HAP-1 (cell line): Measurements from ENCODE around the gene PLD5.

ENCODE experiments used
- DNase-seq, 2 experiments: peaks; one replicate each; pipeline ENCODE4 v3.0.0-alpha.2; 2016 to 2020; ENCODE audit warnings: low spot score in 2 of 2
- H3K27me3 ChIP-seq: fragments of 250-450 bp; sonication (Bioruptor Pico); 2 replicates; pipeline ENCODE4 v1.5.1; 2020; ENCODE audit warnings: low read depth, mild to moderate bottlenecking, moderate library complexity
- H3K36me3 ChIP-seq: fragments of 250-450 bp; sonication (Bioruptor Pico); replicated peaks from 2 replicates; pipeline ENCODE4 v1.5.1; 2020; ENCODE audit warnings: mild to moderate bottlenecking
- H3K4me1 ChIP-seq: fragments of 250-450 bp; sonication (Bioruptor Pico); 2 replicates; pipeline ENCODE4 v1.5.1; 2020; ENCODE audit warnings: mild to moderate bottlenecking
- H3K4me3 ChIP-seq: fragments of 250-450 bp; sonication (Bioruptor Pico); 2 replicates; pipeline ENCODE4 v1.5.1; 2020; ENCODE audit warnings: mild to moderate bottlenecking, moderate library complexity
- H3K9me3 ChIP-seq: fragments of 250-450 bp; sonication (Bioruptor Pico); 2 replicates; pipeline ENCODE4 v1.5.1; 2020; ENCODE audit warnings: mild to moderate bottlenecking, moderate library complexity
- in situ Hi-C: fragments of 300-500 bp; cut with MboI; formaldehyde crosslinking; loops from 3 replicates; pipeline ENCODE4 v1.14.3; 2020; ENCODE audit warnings: low sequenced_read_pairs, inconsistent platforms, mixed read lengths

Gene PLD5

DNA sequence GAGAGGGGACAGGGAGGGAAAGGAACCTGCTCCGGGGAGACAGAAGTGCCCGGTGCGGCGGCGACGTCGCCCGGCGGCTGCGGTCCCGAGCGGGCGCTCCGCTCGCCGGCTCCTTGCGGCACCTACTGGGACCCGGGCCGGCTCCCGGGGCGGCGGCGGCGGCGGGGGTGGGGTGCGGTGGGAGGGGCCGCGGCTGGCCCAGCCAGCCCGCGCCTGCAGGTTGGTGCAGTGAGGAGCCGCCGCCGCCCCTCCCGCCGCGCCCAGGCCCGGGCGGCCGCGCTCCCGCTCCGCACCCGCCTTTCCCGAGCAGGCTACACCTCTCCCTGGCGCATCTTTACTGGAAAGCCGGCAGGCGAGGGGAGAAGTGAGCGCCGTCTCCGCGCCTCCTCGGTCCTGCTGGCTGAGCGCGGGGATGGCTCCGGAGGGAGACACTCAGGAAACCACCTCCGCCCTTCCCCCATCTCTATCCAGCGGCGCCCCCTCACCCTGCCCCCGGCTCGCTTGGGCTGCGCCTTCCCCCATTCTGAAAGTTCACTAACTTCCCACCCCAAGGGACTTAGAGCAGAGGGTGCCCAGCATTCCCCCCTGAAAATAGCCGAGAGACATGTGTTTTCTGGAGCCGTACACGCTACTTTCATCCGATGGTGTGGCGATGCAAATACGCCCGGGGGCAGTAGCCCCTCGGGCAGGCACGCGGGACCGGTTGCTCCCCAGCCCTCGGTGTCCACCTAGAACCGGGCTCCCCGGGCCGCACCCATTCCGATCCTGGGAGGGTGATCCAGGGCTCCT lies at the start of gene PLD5:
TSS of gene PLD5 (minus strand) at position 127 of the 789 bp plus-strand sequence.
- H3K27me3 ChIP-seq, result no peaks in the 10 kb centered on the region
- no peaks in the 10 kb centered on the region for H3K9me3 ChIP-seq
- H3K4me3 ChIP-seq, result peak within 1 kb of the TSS; percentile 57
- H3K36me3 ChIP-seq, result no peaks in the 10 kb centered on the region
- DNase-seq, result peak; percentile 47 to 74
- H3K4me1 ChIP-seq, result peaks cover 8% of the 10 kb centered on the region
- in situ Hi-C loops, result no loop called here

DNA sequence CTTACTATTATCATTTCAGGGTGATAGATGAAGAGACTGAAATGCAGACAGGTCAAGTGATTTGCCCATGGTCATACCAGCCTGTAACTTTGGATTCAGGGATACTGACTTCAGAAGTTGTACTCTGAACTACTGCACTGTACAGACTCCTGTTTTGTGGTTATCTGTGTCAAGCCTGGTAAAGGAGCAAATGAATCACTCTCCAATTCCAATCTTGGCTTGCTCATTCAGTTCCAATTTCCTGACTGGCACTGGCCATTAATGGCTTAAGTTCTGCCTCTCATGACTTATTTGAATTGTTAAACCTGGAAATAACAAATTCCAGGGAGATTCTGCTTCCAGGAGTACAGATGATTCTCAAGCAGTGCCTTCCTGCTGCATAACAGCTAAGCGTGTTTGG lies 45.4 kb upstream of the PLD5 start:
- in situ Hi-C loops, result no loop called here
- Histone ChIP-seq H3K27me3 (no peaks in the 10 kb centered on the region), H3K36me3 (no peaks in the 10 kb centered on the region), H3K4me1 (no peaks in the 10 kb centered on the region), H3K4me3 (no peak overlapping the region), H3K9me3 (peaks cover 2% of the 10 kb centered on the region; the same call in 1 of the 2 replicates)
- no peak for DNase-seq

- Histone ChIP-seq H3K4me1 (no peaks in the 10 kb centered on the region), H3K27me3 (no peaks in the 10 kb centered on the region), H3K4me3 (no peak overlapping the region), H3K9me3 (peaks cover 2% of the 10 kb centered on the region; the same call in 1 of the 2 replicates), H3K36me3 (no peaks in the 10 kb centered on the region)
- no peak for DNase-seq
- in situ Hi-C loops, result no loop called here
Observed at GRCh38 chr1:242568666-242569065, 44.2 kb upstream of the PLD5 start.

DNA sequence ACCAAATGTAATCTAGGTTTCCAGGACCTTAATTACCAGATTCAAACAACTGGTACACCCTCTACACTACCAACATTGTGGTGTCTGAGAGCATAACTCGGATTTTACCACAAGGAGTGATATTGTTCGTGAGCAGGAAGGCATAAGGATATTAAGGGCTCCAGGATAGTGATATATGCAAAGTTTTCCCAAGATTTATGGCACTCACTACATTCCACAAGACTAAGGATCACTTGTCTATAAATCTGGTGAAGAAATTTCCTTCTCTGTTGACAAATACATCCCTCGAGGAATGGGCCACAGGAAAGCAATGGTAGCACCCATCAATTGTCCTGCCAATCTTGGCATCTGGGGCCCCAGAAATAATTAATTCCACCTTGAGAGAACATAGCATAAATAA lies 43.1 kb upstream of the PLD5 start:
- Histone ChIP-seq H3K4me3 (no peak overlapping the region), H3K4me1 (no peaks in the 10 kb centered on the region), H3K36me3 (no peaks in the 10 kb centered on the region), H3K9me3 (peaks cover 2% of the 10 kb centered on the region; the same call in 1 of the 2 replicates), H3K27me3 (no peaks in the 10 kb centered on the region)
- in situ Hi-C loops, result no loop called here
- DNase-seq, result no peak

DNA sequence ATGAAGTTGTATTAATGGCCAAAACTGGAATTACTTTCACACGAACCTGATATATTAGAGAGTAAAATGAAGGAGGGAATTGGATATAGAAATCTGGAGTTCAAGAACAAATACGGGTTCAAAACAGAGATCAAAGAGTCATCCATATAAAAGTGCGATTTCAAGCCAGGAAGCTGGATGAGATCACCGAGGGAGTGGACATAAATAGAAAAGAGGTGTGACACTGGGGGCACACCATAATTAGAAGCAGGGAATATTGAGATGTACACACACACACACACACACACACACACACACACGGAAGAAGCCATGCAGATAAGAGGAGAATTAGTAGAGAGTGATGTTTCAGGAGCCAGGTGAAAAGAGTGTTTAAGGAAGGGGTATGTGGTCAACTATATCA lies 32.3 kb upstream of the PLD5 start:
- H3K4me1 ChIP-seq, result no peaks in the 10 kb centered on the region
- H3K4me3 ChIP-seq, result no peak overlapping the region
- H3K27me3 ChIP-seq, result no peaks in the 10 kb centered on the region
- in situ Hi-C loops, result no loop called here
- H3K36me3 ChIP-seq, result no peaks in the 10 kb centered on the region
- H3K9me3 ChIP-seq, result no peaks in the 10 kb centered on the region
- no peak for DNase-seq

DNA sequence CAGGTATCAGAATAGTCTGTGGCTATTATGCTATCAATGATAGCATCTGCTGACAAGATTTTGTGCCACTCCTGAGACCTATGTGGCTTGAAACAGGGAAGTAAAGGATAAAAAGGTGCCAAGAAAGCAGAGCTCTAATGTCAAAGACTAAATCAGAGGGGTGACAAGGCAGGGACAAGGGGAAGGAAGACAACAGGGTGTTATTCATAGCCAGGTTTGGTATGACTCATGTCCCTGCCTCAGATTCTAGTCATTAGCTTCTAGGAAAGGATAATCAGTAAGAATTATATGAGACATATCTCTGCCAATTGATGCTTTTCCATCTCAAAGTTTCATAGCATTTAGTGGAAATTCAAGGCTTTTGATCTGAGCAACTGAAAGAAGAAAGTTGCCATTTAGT lies 31.8 kb upstream of the PLD5 start:
- H3K4me3 ChIP-seq, result no peak overlapping the region
- no peaks in the 10 kb centered on the region for H3K4me1 ChIP-seq
- H3K27me3 ChIP-seq, result no peaks in the 10 kb centered on the region
- H3K9me3 ChIP-seq, result no peaks in the 10 kb centered on the region
- no peak for DNase-seq
- in situ Hi-C loops, result no loop called here
- H3K36me3 ChIP-seq, result no peaks in the 10 kb centered on the region

DNA sequence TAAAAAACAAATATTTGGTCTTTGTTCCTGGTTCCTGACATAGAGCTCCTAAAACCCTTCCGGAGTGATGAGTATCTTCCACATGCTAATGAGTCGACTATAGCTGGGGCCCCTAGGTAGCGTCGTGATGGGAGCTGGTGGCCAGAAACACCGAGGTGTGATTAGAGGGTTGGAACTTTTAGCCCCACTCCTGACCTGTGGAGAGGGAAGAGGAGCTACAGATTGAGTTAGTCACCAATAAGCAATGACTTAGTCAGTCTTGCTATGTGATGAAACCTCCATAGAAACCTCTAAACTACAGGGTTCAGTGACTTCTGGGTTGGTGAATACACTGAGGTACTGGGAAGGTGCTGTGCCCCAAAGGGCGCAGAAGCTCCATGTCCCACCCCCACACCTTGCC lies 30.1 kb upstream of the PLD5 start:
- H3K4me1 ChIP-seq, result no peaks in the 10 kb centered on the region
- no peaks in the 10 kb centered on the region for H3K27me3 ChIP-seq
- H3K36me3 ChIP-seq, result no peaks in the 10 kb centered on the region
- no peaks in the 10 kb centered on the region for H3K9me3 ChIP-seq
- H3K4me3 ChIP-seq, result no peak overlapping the region
- in situ Hi-C loops, result no loop called here
- no peak for DNase-seq

DNA sequence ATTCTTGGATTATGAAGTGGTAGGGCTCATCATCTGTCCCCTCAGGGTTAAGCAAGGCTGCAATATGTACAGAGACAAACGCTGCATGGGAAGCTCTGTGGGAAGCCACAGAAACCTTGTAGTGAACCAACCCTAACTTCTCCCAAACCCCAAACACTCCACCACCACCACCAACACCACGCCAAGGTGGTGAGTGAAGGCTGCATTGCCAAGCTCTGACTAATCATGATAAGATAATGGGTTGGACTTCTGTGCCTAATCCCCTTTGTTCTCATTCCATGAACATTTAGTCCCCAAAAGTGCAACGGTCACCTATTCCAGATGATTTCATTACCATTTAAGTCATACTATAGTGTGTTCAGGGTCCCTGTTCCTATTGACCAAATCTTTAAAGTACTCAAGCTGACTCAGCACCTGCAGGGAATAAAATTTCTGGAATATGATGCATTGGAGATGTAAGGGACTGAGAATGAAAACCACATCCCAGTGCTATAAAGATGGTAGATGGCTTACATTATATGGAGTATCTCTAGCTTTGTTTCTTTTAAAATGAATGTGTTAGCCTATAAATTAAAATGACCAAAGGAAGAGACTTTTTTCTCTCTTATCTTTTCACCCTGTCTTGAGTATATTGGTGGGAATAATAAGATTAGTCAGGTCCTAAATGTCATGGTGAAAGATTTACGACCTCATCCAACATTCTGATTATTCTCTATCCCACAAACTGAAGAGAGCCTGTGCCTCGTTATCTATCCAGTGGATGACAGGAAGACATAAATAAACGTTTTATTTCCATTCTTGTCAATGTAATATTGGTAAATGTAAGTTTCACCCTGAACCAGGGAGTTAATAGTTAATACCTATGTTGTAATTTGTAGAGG lies 22.6 kb upstream of the PLD5 start:
- DNase-seq, result peak; percentile 22 to 37
- in situ Hi-C loops, result no loop called here
- Histone ChIP-seq H3K4me3 (no peak overlapping the region), H3K9me3 (0 out of 2 replicates have a peak, but pooled peaks cover 4% of the 10 kb centered on the region), H3K27me3 (no peaks in the 10 kb centered on the region), H3K4me1 (peaks cover 26% of the 10 kb centered on the region), H3K36me3 (no peaks in the 10 kb centered on the region)

DNA sequence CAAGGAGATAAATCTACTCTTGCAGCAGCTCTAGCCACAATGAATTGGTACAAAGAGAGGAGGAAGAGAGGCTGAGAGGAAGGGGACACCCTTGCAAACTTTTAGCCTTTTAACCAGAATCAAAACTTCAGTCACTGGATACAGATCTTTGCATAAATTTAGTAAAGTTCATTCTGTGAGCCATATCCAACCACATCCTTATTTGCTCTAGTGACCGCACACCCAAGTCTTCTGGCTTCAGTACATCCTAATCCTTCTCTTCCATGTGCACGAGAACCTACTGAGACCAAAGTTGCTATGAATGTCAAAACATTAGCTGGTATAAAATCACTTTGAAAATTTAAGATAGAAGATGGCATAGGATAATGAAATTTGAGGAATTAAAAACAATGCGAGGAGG lies 21.9 kb upstream of the PLD5 start:
- peaks cover 26% of the 10 kb centered on the region for H3K4me1 ChIP-seq
- no peak for DNase-seq
- H3K36me3 ChIP-seq, result no peaks in the 10 kb centered on the region
- no peaks in the 10 kb centered on the region for H3K27me3 ChIP-seq
- in situ Hi-C loops, result no loop called here
- no peak overlapping the region for H3K4me3 ChIP-seq
- H3K9me3 ChIP-seq, result 0 out of 2 replicates have a peak, but pooled peaks cover 4% of the 10 kb centered on the region

- Histone ChIP-seq H3K36me3 (no peaks in the 10 kb centered on the region), H3K27me3 (no peaks in the 10 kb centered on the region), H3K4me1 (peaks cover 26% of the 10 kb centered on the region), H3K9me3 (0 out of 2 replicates have a peak, but pooled peaks cover 4% of the 10 kb centered on the region), H3K4me3 (no peak overlapping the region)
- in situ Hi-C loops, result no loop called here
- peak; percentile 55 to 99 for DNase-seq
Observed at GRCh38 chr1:242544071-242544470, 19.6 kb upstream of the PLD5 start.

DNA sequence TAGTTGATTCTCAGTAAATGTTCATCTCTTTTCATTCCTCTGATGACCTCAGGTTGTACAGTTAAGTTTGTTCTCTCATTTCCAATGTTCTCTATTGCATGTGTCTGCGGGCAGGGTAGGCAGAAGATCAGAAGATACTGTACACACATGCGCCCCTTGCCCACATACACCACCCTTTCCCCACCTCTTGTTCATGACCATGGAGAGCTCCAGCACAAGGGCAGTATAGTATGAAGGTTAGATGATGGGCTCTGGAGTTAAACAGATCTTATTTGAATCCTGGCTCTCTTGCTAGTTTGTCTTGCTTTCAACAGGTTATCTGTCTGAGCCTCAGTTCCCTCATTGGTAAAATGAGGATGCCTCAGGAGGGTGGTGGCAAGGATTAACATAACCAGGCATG lies 17.8 kb upstream of the PLD5 start:
- H3K4me3 ChIP-seq, result no peak overlapping the region
- no peak for DNase-seq
- H3K9me3 ChIP-seq, result 0 out of 2 replicates have a peak, but pooled peaks cover 4% of the 10 kb centered on the region
- H3K4me1 ChIP-seq, result peaks cover 22% of the 10 kb centered on the region
- no peaks in the 10 kb centered on the region for H3K36me3 ChIP-seq
- in situ Hi-C loops, result no loop called here
- H3K27me3 ChIP-seq, result no peaks in the 10 kb centered on the region

DNA sequence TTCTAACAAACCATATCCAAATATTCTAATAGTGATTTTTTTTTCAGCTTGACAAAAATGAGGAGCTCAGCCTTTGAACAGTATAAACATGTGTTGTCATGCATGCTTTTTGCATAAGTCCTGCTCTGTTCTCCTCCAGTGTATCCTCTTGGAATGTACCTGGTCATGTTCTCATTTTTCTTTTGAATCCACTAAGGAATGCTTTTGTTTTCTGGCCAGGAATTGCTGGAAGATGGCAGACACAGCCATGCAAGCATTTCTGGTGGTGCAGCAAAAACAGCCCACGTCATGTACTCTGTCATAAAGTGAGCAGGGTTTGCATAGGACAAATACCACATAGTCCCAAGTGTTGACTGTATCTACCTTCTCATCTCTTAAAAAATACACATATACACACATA lies 11.5 kb upstream of the PLD5 start:
- DNase-seq, result peak in 1 of 2 experiments; percentile 43
- H3K36me3 ChIP-seq, result no peaks in the 10 kb centered on the region
- peaks cover 6% of the 10 kb centered on the region for H3K4me1 ChIP-seq
- H3K4me3 ChIP-seq, result no peak overlapping the region
- no peaks in the 10 kb centered on the region for H3K9me3 ChIP-seq
- no peaks in the 10 kb centered on the region for H3K27me3 ChIP-seq
- in situ Hi-C loops, result no loop called here

GRCh38 chr1:242534753-242535152 lies 10.3 kb upstream of the PLD5 start:
- H3K4me1 ChIP-seq, result peaks cover 6% of the 10 kb centered on the region; the same call in 1 of the 2 replicates
- DNase-seq, result no peak
- in situ Hi-C loops, result no loop called here

DNA sequence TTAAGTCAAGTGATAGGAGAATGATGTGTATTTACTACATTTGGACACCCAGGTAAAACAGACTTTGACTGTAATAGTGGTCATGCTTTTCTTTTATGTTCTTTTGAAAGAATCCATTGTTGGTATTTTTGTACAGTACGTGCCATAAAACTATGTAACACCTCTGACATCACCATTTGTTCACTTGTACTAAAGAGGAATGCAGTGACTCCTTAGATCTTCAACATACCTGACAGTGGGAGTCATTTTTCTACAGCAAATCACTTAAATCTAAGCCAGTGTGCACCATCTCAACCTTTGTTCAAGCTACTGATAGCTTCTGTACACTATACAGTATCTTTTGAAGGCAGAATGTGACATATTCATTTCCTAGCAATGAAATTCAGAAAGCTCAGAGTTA lies 6.3 kb upstream of the PLD5 start:
- H3K36me3 ChIP-seq, result no peaks in the 10 kb centered on the region
- no peak for DNase-seq
- H3K27me3 ChIP-seq, result no peaks in the 10 kb centered on the region
- no peak overlapping the region for H3K4me3 ChIP-seq
- in situ Hi-C loops, result no loop called here
- H3K4me1 ChIP-seq, result peaks cover under 1% of the 10 kb centered on the region; the same call in 1 of the 2 replicates
- no peaks in the 10 kb centered on the region for H3K9me3 ChIP-seq

More at GRCh38 chr1:242534753-242535152, 10.3 kb upstream of the PLD5 start:
- H3K27me3 ChIP-seq, result no peaks in the 10 kb centered on the region
- H3K36me3 ChIP-seq, result no peaks in the 10 kb centered on the region
- H3K4me3 ChIP-seq, result no peak overlapping the region
- no peaks in the 10 kb centered on the region for H3K9me3 ChIP-seq
